Stimulated activated CD4-positive, alpha-beta T cell treated with anti-CD3 and anti-CD28 coated beads, Interleukin-4, amount 100 ng/mL, for 1 hour (primary cell): ENCODE results near the gene WWOX.

Source experiments
- DNase-seq: peaks from one replicate; pipeline ENCODE4 v3.0.0-alpha.2; 2020

WWOX gene

GRCh38 chr16:78309763-78310162 is 210.3 kb downstream of the WWOX start:
- no peak for DNase-seq

GRCh38 chr16:78310196-78310595 is 210.7 kb downstream of the WWOX start:
- no peak for DNase-seq

- no peak for DNase-seq
These were observed 211.6 kb downstream of the WWOX start for GRCh38 chr16:78310990-78311561.

GRCh38 chr16:78311831-78312230 is 212.4 kb downstream of the WWOX start:
- DNase-seq = no peak

GRCh38 chr16:78317564-78318240 is 218.2 kb downstream of the WWOX start:
- DNase-seq = no peak

- no peak for DNase-seq
These were observed 222.3 kb downstream of the WWOX start for GRCh38 chr16:78321620-78322360.

- no peak for DNase-seq
These were observed 223.9 kb downstream of the WWOX start for GRCh38 chr16:78323315-78323714.

GRCh38 chr16:78324649-78325285 is 225.3 kb downstream of the WWOX start:
- no peak for DNase-seq

- no peak for DNase-seq
These were observed 226.3 kb downstream of the WWOX start for GRCh38 chr16:78325468-78326352.

- DNase-seq = no peak
These were observed 227.3 kb downstream of the WWOX start for GRCh38 chr16:78326731-78327130.

GRCh38 chr16:78331731-78332130 is 232.3 kb downstream of the WWOX start:
- no peak for DNase-seq

- no peak for DNase-seq
These were observed 234.4 kb downstream of the WWOX start for GRCh38 chr16:78333808-78334207.

GRCh38 chr16:78340590-78340989 is 241.1 kb downstream of the WWOX start:
- no peak for DNase-seq

GRCh38 chr16:78348068-78348467 is 248.6 kb downstream of the WWOX start:
- DNase-seq = no peak

GRCh38 chr16:78348886-78349285 is 249.4 kb downstream of the WWOX start:
- no peak for DNase-seq

GRCh38 chr16:78352184-78352583 is 252.7 kb downstream of the WWOX start:
- DNase-seq = no peak

- DNase-seq = no peak
These were observed 254.3 kb downstream of the WWOX start for GRCh38 chr16:78353640-78354275.

- no peak for DNase-seq
These were observed 263.2 kb downstream of the WWOX start for GRCh38 chr16:78362524-78363135.

GRCh38 chr16:78363843-78364555 is 264.5 kb downstream of the WWOX start:
- DNase-seq = no peak

GRCh38 chr16:78364556-78364880 is 265.1 kb downstream of the WWOX start:
- DNase-seq = no peak

GRCh38 chr16:78365366-78365765 is 265.9 kb downstream of the WWOX start:
- DNase-seq = no peak
